Stimulated activated CD8-positive, alpha-beta memory T cell treated with anti-CD3 and anti-CD28 coated beads, Interleukin-15, amount 100 ng/mL, for 4 hours (primary cell): Measurements from ENCODE around the gene ADGRE2.
"Not testable (repeated sequence)": the region's sequence is repeated elsewhere in the genome, so short reads cannot be mapped to it uniquely, and the experiment has no call there.

Experiments
- DNase-seq, 2 donors: peaks; one replicate each; pipeline ENCODE4 v3.0.0-alpha.2; 2020; ENCODE audit warnings: low read depth in 2 of 2

The ADGRE2 gene

GRCh38 chr19:14778110-14778845 lies at the start of gene ADGRE2:
ADGRE2 (minus strand) TSS chr19:14778560; CDS start chr19:14776756, 1,804 bp downstream.
- DNase-seq, result not testable (repeated sequence)

GRCh38 chr19:14826006-14826405 lies 47.6 kb upstream of the ADGRE2 start:
- DNase-seq, result no peak

- no peak for DNase-seq
Measured at GRCh38 chr19:14821937-14822336, 43.6 kb upstream of the ADGRE2 start.

- DNase-seq, result no peak
Measured at GRCh38 chr19:14818588-14818987, 40.2 kb upstream of the ADGRE2 start.

- DNase-seq, result no peak
Measured at GRCh38 chr19:14817052-14817451, 38.7 kb upstream of the ADGRE2 start.

- no peak for DNase-seq
Measured at GRCh38 chr19:14814982-14815652, 36.8 kb upstream of the ADGRE2 start.

GRCh38 chr19:14809272-14810057 lies 31.1 kb upstream of the ADGRE2 start:
- no peak for DNase-seq

GRCh38 chr19:14804765-14805164 lies 26.4 kb upstream of the ADGRE2 start:
- no peak for DNase-seq

- no peak for DNase-seq
Measured at GRCh38 chr19:14798760-14799159, 20.4 kb upstream of the ADGRE2 start.

- DNase-seq, result no peak
Measured at GRCh38 chr19:14796021-14796420, 17.7 kb upstream of the ADGRE2 start.

GRCh38 chr19:14795078-14795721 lies 16.8 kb upstream of the ADGRE2 start:
- DNase-seq, result no peak

- not testable (repeated sequence) for DNase-seq
Measured at GRCh38 chr19:14792250-14792649, 13.9 kb upstream of the ADGRE2 start.

GRCh38 chr19:14786421-14786851 lies 8.1 kb upstream of the ADGRE2 start:
- DNase-seq, result no peak

GRCh38 chr19:14785102-14785793 lies 6.9 kb upstream of the ADGRE2 start:
- not testable (repeated sequence) for DNase-seq

- DNase-seq, result not testable (repeated sequence)
Measured at GRCh38 chr19:14784730-14785101, 6.4 kb upstream of the ADGRE2 start.

- not testable (repeated sequence) for DNase-seq
Measured at GRCh38 chr19:14783410-14783998, 5.1 kb upstream of the ADGRE2 start.

- DNase-seq, result no peak
Measured at GRCh38 chr19:14782626-14783409, 4.5 kb upstream of the ADGRE2 start.

- not testable (repeated sequence) for DNase-seq
Measured at GRCh38 chr19:14781713-14782536, 3.6 kb upstream of the ADGRE2 start.

GRCh38 chr19:14780622-14781225 lies 2.4 kb upstream of the ADGRE2 start:
- not testable (repeated sequence) for DNase-seq
